Activated T-cell treated with anti-CD3 and anti-CD28 coated beads, Interleukin-2, amount 50 U/mL, for 72 hours (primary cell): ENCODE measurements around the gene HDAC1. TPM values are rescaled to one million over a fixed set of nuclear protein-coding genes. Genes with fewer than 3 reads are reported as not detected.

Experiments used
- ATAC-seq, 2 donors: fragments of 150-1000 bp; cut with Tn5 transposase; replicated peaks in 1 of 2; 2 replicates each; pipeline ENCODE4 v1.10.0; 2021; ENCODE audit warnings: moderate library complexity in 2 of 2, mild to moderate bottlenecking in 1 of 2
- DNase-seq, 2 donors: peaks; one replicate each; pipeline ENCODE4 v3.0.0; 2021 to 2022; ENCODE audit warnings: mixed read lengths in 1 of 2
- H3K27ac Mint-ChIP-seq: one replicate; pipeline ENCODE4 v1.8.0; 2022; ENCODE audit warnings: mild to moderate bottlenecking, moderate library complexity, mixed read lengths
- H3K27me3 Mint-ChIP-seq: one replicate; pipeline ENCODE4 v1.8.0; 2022; ENCODE audit warnings: low read depth, mixed read lengths
- H3K36me3 Mint-ChIP-seq, 2 donors: one replicate each; pipeline ENCODE4 v1.8.0; 2022; ENCODE audit warnings: mixed read lengths in 2 of 2, mild to moderate bottlenecking in 1 of 2; ENCODE audit not compliant: insufficient read depth in 2 of 2
- H3K4me1 Mint-ChIP-seq: one replicate; pipeline ENCODE4 v1.8.0; 2022; ENCODE audit warnings: low read depth, mixed read lengths
- H3K4me3 Mint-ChIP-seq, 2 donors: one replicate each; pipeline ENCODE4 v1.8.0; 2022; ENCODE audit warnings: mild to moderate bottlenecking in 2 of 2, mixed read lengths in 2 of 2, moderate library complexity in 2 of 2
- H3K9me3 Mint-ChIP-seq, 2 donors: one replicate each; pipeline ENCODE4 v1.8.0; 2022; ENCODE audit warnings: mixed read lengths in 2 of 2
- total RNA-seq, 2 donors: library from RNA; stranded (reverse); gene quantifications; one replicate each; pipeline ENCODE4 v1.2.3, GENCODE V29; 2022

The HDAC1 gene
- total RNA-seq, 2 donors from 2014 or later = 149 to 157 TPM

DNA sequence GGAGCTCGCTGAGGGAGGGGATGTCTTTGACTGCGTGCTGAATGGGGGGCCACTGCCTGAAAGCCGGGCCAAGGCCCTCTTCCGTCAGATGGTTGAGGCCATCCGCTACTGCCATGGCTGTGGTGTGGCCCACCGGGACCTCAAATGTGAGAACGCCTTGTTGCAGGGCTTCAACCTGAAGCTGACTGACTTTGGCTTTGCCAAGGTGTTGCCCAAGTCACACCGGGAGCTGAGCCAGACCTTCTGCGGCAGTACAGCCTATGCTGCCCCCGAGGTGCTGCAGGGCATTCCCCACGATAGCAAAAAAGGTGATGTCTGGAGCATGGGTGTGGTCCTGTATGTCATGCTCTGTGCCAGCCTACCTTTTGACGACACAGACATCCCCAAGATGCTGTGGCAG lies 71.8 kb downstream of the HDAC1 start:
- no peak overlapping the region for H3K27ac Mint-ChIP-seq
- peaks cover 5% of the 10 kb centered on the region for H3K27me3 Mint-ChIP-seq
- no peak overlapping the region for H3K4me3 Mint-ChIP-seq
- H3K9me3 Mint-ChIP-seq = no peaks in the 10 kb centered on the region
- no peak for DNase-seq
- no peak for ATAC-seq
- H3K4me1 Mint-ChIP-seq = peaks cover 24% of the 10 kb centered on the region
- H3K36me3 Mint-ChIP-seq = peaks cover 1 to 9% of the 10 kb centered on the region in 2 donors

- H3K36me3 Mint-ChIP-seq = peaks cover 1 to 9% of the 10 kb centered on the region in 2 donors
- peaks cover 19% of the 10 kb centered on the region for H3K4me1 Mint-ChIP-seq
- no peak overlapping the region for H3K4me3 Mint-ChIP-seq
- no peaks in the 10 kb centered on the region for H3K9me3 Mint-ChIP-seq
- H3K27ac Mint-ChIP-seq = no peak overlapping the region
- ATAC-seq (no peak), DNase-seq (no peak)
- H3K27me3 Mint-ChIP-seq = peaks cover 5% of the 10 kb centered on the region
Observed at GRCh38 chr1:32364836-32365235, 73.0 kb downstream of the HDAC1 start.

- Mint-ChIP-seq H3K4me1 (peaks cover 13% of the 10 kb centered on the region), H3K27ac (no peak overlapping the region), H3K9me3 (no peaks in the 10 kb centered on the region), H3K4me3 (no peak overlapping the region), H3K27me3 (peaks cover 5% of the 10 kb centered on the region), H3K36me3 (peaks cover 1 to 9% of the 10 kb centered on the region in 2 donors)
- DNase-seq = no peak
- ATAC-seq = no peak
Observed at GRCh38 chr1:32365445-32365844, 73.6 kb downstream of the HDAC1 start.

DNA sequence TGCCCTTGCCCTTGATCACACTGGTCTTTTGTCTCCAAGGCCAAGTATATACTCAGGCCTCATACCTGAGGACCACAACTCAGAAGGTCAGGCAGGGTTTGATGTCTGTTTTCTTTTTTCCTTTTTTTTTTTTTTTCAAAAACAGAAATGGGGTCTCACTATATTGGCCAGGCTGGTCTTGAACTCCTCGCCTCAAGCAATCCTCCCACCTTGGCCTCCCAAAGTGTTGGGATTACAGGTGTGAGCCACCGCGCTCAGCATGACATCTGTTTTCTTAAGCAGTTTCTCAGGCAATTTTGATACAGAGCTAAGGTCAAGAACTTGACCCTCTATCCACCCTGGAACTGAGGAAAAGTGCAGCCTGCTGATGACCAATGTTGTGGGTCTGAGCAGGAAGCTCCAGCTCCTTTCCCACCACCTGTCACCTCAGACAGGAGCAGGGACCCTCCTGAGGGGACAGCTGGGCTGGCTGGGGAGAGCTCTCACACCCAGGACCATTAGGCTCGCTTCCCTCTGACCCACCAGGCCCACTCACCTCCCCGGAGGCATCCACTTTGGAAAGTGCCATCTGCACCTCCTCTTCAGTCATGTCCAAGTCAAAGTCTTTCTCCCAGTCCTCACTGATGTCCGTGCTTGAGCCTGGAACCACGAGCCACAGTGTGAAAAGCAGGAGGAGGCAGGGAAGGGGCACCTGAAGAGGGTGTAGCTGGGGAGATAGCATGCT lies 76.2 kb downstream of the HDAC1 start:
- Mint-ChIP-seq H3K4me1 (peaks cover 16% of the 10 kb centered on the region), H3K4me3 (no peak overlapping the region), H3K9me3 (no peaks in the 10 kb centered on the region), H3K27me3 (no peaks in the 10 kb centered on the region), H3K27ac (no peak overlapping the region), H3K36me3 (peaks cover 1 to 6% of the 10 kb centered on the region in 2 donors)
- ATAC-seq (no peak), DNase-seq (no peak)

DNA sequence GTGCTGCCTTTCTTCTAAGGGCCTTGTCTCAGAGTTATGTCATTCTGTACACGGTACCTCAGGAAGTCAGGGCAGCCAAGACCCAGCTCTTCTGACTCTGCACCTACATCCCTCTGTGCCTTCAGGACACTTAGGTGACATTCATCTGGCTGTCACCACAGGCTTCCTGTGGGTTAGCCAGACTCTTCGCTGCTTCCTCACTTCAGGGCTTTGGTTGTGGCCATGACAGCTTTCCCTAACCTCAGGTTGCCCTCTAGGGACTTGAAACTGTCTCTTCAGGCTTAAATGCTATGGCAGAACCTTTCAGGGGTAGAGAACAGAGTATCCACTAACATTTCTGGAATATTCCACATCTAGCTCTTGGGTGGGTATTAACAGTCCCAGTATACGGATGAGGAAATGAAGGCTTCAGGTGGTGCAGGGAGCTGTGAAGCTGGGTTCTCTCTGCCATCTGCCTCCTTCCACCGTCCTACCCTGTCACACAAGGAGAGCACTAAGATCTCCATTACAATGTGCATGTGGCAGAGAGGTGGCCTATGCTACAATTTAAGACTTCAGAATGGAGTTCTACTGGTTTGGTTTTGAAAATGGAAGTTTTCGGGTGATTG lies 80.4 kb downstream of the HDAC1 start:
- Mint-ChIP-seq H3K4me3 (no peak overlapping the region), H3K9me3 (no peaks in the 10 kb centered on the region), H3K36me3 (peaks cover 2 to 7% of the 10 kb centered on the region in 2 donors), H3K27ac (peak overlapping the region; percentile 23), H3K27me3 (no peaks in the 10 kb centered on the region), H3K4me1 (peaks cover 16% of the 10 kb centered on the region)
- ATAC-seq (peak; percentile 54 to 77), DNase-seq (peak; percentile 23 to 29)

GRCh38 chr1:32373996-32374592 lies 82.2 kb downstream of the HDAC1 start:
- ATAC-seq (no peak), DNase-seq (no peak)
- H3K9me3 Mint-ChIP-seq = no peaks in the 10 kb centered on the region
- no peaks in the 10 kb centered on the region for H3K27me3 Mint-ChIP-seq
- no peak overlapping the region for H3K4me3 Mint-ChIP-seq
- peak overlapping the region; percentile 14 for H3K27ac Mint-ChIP-seq
- H3K36me3 Mint-ChIP-seq = peaks cover 2 to 8% of the 10 kb centered on the region in 2 donors
- peaks cover 16% of the 10 kb centered on the region for H3K4me1 Mint-ChIP-seq

GRCh38 chr1:32376199-32376598 lies 84.3 kb downstream of the HDAC1 start:
- DNase-seq (no peak), ATAC-seq (no peak)
- peaks cover 16% of the 10 kb centered on the region for H3K4me1 Mint-ChIP-seq
- H3K4me3 Mint-ChIP-seq = no peak overlapping the region
- H3K27me3 Mint-ChIP-seq = no peaks in the 10 kb centered on the region
- H3K36me3 Mint-ChIP-seq = peaks cover 2 to 15% of the 10 kb centered on the region in 2 donors
- no peak overlapping the region for H3K27ac Mint-ChIP-seq
- H3K9me3 Mint-ChIP-seq = no peaks in the 10 kb centered on the region

DNA sequence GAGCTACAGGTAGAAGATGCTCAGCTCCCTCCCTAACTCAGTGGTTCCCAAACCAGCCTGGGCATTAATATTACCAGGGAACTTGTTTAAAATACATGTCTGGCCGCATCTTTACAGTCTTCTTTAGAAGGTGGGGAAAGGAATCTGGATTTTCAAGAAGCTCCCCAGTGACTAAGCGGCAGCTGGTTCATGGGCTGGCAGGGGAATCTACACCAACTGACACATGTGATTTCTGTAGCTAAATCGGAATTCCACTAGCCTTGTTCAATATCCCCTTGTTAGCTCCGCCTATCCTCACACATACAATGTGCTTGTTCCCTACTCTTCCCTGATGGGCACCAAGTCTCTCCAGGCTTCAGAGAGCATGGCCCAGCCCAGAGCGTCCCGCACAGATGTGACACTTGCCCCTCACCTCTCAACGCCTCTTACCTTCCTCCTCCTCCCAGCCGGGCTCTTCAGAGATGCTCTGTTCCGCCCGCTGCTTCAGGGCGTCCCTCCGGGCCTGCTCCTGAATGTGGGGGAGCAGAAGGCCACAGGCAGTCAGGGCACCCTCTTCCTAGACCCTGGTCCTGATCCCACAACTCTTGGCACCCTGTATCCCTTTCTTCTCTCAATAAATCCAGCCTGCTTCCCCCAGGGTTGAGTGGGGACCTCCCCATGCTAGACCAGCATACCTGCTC lies 85.8 kb downstream of the HDAC1 start:
- no peak overlapping the region for H3K27ac Mint-ChIP-seq
- H3K27me3 Mint-ChIP-seq = no peaks in the 10 kb centered on the region
- no peak for DNase-seq
- peaks cover 2% of the 10 kb centered on the region for H3K4me1 Mint-ChIP-seq
- H3K4me3 Mint-ChIP-seq = no peak overlapping the region
- peaks cover 2 to 19% of the 10 kb centered on the region in 2 donors for H3K36me3 Mint-ChIP-seq
- no peaks in the 10 kb centered on the region for H3K9me3 Mint-ChIP-seq
- ATAC-seq = no peak

DNA sequence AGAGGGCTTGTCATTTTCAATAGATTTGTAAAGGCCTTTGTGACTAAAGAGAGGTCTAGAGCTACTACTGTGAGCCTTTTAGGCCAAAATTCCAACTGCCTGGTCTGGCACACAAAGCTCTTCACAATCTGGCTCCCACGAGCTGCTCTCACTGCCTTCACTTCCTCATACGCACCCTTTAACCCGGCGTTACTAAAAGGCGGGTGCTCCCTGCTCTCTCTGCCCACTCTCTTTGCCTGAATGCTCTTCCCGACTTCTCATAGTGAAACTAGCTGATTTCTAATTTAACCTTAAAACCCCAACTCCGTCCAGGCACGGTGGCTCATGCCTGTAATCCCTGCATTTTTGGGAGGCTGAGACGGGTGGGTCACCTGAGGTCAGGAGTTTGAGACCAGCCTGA lies 88.2 kb downstream of the HDAC1 start:
- no peaks in the 10 kb centered on the region for H3K9me3 Mint-ChIP-seq
- H3K4me1 Mint-ChIP-seq = no peaks in the 10 kb centered on the region
- H3K4me3 Mint-ChIP-seq = no peak overlapping the region
- no peak overlapping the region for H3K27ac Mint-ChIP-seq
- H3K36me3 Mint-ChIP-seq = peaks cover 0 to 22% of the 10 kb centered on the region in 2 donors
- DNase-seq (no peak), ATAC-seq (no peak)
- H3K27me3 Mint-ChIP-seq = no peaks in the 10 kb centered on the region

Other genes starting within 250 kb of the HDAC1 start
- gene TMEM39B, start 219.1 kb upstream of the HDAC1 start, total RNA-seq = 10 to 100 TPM; 28.4 to 38.0 TPM
- gene KPNA6, start 184.0 kb upstream of the HDAC1 start, total RNA-seq = 10 to 100 TPM; 63.3 to 65.8 TPM
- gene TXLNA, start 112.4 kb upstream of the HDAC1 start, total RNA-seq = 100 to 1,000 TPM in 1 of 2 donors, 10 to 100 TPM in 1; 97.1 to 113 TPM
- gene CCDC28B, start 91.5 kb upstream of the HDAC1 start, total RNA-seq = 10 to 100 TPM; 20.0 to 24.6 TPM
- gene IQCC, start 86.4 kb upstream of the HDAC1 start, total RNA-seq = 1 to 10 TPM; 3.7 to 4.6 TPM
- gene DCDC2B, start 83.0 kb upstream of the HDAC1 start, total RNA-seq = under 1 TPM in 1 of 2 donors, not detected in 1; 0.21 TPM
- 10 to 100 TPM in 1 of 2 donors, 1 to 10 TPM in 1; 9.8 to 10.5 TPM for gene TMEM234, start 69.7 kb upstream of the HDAC1 start, total RNA-seq
- 100 to 1,000 TPM; 241 to 276 TPM for gene EIF3I, start 69.7 kb upstream of the HDAC1 start, total RNA-seq
- gene FAM167B, start 44.9 kb upstream of the HDAC1 start, total RNA-seq = 1 to 10 TPM; 1.6 to 1.9 TPM
- gene LCK, start 40.8 kb upstream of the HDAC1 start, total RNA-seq = 100 to 1,000 TPM; 227 to 254 TPM
- 10 to 100 TPM; 12.3 to 14.9 TPM for gene MARCKSL1, start 44.1 kb downstream of the HDAC1 start, total RNA-seq
- 10 to 100 TPM in 1 of 2 donors, 1 to 10 TPM in 1; 9.2 to 14.0 TPM for gene FAM229A, start 70.4 kb downstream of the HDAC1 start, total RNA-seq
- 1 to 10 TPM; 1.2 to 1.9 TPM for gene TSSK3, start 70.5 kb downstream of the HDAC1 start, total RNA-seq
- gene BSDC1, start 102.4 kb downstream of the HDAC1 start, total RNA-seq = 10 to 100 TPM; 50.6 to 67.7 TPM
- not detected for gene ZBTB8B, start 173.0 kb downstream of the HDAC1 start, total RNA-seq
- gene ZBTB8A, start 247.3 kb downstream of the HDAC1 start, total RNA-seq = 1 to 10 TPM in 1 of 2 donors, under 1 TPM in 1; 0.56 to 1.8 TPM